HG02970 (cell line): ENCODE results near the gene APOL5.
"Not testable (repeated sequence)": the region's sequence is repeated elsewhere in the genome, so short reads cannot be mapped to it uniquely, and the experiment has no call there.

Experiments
- ATAC-seq: cut with Tn5 transposase; IDR thresholded peaks from one replicate; pipeline ENCODE4 v1.9.1; 2021; ENCODE audit warnings: mild to moderate bottlenecking, moderate library complexity, moderate number of reproducible peaks; ENCODE audit not compliant: unreplicated experiment, low FRiP score

Gene APOL5

DNA sequence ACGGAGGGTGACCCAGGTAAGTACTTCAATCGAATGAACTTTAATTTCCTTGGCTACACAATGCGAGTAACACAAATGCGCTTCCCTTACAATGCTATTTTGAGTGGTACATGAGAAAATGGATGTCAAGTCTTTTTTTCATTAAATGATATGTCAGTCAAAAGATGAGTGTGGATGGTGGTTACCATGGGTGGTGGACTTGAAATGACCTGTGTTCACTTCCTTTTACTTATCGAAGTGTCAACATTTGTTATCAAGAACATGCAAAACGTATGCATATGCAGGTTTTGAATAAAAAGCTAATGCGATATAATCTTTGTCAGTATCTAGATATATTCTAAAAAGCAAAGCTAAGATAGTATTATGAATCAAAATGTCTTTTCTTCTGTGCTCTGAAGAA lies 8.8 kb upstream of the APOL5 start:
- ATAC-seq = no peak

DNA sequence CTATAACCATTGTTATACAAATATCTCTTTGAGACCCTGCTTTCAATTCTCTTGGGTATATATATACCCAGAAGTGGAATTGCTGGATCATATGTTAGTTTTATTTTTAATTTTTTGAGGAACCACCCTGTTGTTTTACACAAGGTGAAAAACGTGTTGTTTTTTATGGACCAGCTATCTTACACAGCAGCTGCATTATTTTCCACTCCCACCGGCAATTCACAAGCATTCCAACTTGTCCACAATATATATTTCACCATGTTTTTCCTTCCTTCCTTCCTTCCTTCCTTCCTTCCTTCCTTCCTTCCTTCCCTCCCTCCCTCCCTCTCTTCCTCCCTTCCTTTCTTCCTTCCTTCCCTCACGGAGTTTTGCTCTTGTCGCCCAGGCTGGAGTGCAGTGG lies 6.3 kb upstream of the APOL5 start:
- no peak for ATAC-seq

DNA sequence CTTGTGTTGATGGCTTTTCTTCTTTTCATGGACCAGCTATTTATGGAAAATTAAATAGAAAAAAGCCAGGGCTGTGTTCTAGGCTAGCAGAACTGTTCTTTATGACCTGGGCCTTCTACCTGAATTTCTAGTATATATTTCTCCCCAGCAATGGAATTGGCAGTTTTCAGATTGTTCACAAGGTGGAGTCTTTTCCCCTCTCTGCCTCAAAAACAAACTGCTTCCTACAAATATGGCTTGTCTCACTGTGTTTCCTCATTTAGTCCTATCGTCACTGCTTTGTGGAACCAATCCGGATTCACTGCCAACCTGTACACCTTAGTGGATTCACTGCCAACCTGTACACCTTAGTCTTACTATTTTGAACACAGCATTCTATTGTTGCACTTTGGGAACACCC lies 5.0 kb upstream of the APOL5 start:
- no peak for ATAC-seq

DNA sequence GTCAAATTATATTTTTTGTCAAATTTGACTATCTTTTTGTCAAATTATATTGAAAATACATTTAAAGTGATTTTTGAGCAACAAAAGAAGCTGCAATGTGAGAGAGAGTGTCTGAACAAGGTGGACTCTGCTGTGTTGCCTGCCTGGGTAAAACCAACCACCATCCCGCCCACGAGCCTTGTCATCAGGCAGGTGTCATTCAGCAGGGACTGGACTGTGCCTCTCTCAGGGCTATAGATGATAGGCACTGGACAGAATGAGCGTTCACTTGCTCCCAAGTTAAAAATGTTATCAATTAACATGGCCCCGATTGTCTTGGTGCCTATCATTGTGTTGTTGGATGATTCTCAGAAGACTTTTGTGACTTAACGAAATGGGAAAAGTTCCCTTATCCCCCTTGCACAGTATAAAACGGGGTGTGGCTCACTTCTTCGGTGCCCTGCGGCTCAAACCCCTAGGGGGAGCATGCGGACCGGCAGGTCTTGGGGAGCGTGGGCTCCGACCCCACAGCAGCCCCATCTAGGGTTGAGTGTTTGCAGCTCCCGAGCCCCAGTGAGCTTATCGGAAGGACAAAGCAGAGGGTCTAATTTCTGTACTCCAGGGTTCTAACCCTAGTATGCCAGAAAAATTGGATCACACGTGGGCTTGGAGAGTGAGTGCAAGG lies 1.7 kb downstream of the APOL5 start:
- ATAC-seq = no peak

DNA sequence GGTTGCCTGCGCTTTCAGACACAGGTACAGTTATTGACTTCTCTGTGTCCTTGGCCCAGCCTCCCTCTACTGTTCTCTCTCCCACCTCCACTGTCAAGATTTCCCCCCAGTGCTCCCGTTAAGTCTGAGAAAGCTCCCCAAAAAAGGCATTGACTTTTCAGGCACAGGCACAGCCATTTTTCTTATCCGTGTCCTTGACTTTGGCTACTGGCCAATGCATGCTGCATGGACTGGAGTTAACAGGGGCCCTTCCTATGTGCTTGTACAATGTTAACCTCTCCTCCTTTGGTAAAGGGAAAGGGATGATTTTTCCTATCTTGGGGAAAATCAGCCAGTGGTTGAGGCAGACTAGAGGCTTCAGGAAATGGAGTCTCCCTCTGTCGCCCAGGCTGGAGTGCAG lies 4.3 kb downstream of the APOL5 start:
- no peak for ATAC-seq

GRCh38 chr22:35725521-35725920 lies 7.8 kb downstream of the APOL5 start:
- no peak for ATAC-seq

DNA sequence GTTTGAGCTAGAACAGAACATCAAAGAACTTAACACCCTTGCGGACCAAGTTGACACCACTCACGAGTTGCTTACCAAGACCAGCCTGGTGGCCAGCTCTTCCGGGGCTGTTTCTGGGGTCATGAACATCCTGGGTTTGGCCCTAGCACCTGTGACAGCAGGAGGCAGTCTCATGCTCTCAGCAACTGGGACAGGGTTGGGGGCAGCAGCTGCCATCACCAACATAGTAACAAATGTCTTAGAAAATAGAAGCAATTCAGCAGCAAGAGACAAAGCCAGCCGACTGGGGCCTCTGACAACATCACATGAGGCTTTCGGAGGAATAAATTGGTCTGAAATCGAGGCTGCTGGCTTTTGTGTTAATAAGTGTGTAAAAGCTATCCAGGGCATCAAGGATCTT lies 8.7 kb downstream of the APOL5 start:
- ATAC-seq = no peak

GRCh38 chr22:35726933-35727332 lies 9.3 kb downstream of the APOL5 start:
- no peak for ATAC-seq

DNA sequence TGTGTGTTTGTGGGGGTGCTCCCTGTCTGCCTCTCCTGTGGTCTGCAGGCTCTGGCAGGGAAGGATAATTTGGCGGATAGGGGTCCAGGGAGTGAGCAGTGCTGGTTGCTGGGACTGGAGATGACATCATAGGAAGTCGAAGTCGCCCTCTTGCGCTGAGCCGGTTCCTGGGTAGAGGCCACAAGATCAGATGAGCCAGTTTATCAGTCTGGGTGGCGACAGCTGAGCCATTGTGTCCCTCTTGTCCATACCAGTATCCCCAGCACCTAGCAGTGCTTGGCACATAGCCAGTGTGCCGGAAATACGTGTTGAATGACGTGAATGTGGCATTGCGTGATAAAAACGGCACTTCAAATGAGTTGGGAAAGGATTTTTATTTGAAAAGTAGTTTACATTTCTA lies 9.8 kb downstream of the APOL5 start:
- ATAC-seq = no peak

- no peak for ATAC-seq
These were observed 11.1 kb downstream of the APOL5 start for GRCh38 chr22:35728639-35729308.

DNA sequence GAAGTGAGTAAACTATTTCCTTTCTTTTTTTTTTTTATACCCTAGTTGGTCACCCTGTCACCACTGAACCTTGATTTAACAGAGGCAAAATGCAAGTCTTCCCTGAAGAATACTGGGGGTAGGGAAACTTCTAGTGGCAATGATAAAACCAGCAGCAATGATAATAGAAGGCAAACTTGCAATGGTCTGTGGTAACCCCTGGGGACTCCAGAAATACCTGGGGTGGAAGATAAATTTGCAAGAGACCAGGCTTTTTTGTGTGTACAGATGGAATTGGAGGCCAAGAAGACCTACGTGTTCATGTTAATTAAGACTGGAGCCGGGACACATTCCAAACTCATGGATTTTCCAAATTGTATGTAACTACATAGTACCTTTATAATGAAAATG lies 11.6 kb downstream of the APOL5 start:
- no peak for ATAC-seq

DNA sequence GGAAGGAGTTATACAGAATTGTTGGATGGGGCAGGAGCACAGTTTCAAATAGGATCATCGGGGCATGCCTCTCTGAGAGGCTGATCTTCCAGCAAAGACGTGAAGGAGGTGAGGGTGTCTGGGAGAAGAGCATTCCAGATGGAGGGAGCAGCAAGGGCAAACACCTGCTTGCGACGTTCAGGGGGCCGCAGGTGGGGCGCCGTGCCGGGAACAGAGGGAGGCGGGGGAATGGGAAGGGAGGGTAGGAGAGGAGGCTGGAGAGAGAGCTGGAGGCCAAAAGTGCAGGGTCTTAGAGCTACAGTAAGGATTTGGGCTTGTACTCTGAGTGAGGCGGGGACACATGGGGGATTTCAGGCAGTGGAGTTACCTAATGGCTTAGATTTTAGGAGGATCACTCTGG lies 13.6 kb downstream of the APOL5 start:
- no peak for ATAC-seq

GRCh38 chr22:35732116-35732515 lies 14.4 kb downstream of the APOL5 start:
- no peak for ATAC-seq

DNA sequence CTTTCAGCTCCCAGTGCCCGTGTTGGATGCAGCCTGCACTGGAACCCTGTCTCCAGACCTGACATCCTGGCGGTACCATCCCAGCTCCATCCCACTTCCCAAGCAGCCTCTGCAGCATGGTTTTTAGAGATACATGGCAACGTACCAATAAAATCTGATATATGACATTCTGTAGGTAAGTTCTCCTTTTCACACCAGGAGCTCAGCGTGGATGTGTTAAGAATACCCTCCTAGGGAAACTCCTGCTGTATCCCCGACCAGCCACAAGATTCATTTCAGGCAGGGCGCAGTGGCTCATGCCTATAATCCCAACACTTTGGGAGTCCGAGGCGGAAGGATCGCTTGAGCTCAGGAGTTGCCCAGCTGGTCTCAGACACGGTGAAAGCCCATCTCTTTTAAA lies 15.4 kb downstream of the APOL5 start:
- ATAC-seq = no peak

- no peak for ATAC-seq
These were observed 16.3 kb downstream of the APOL5 start for GRCh38 chr22:35733791-35734516.

DNA sequence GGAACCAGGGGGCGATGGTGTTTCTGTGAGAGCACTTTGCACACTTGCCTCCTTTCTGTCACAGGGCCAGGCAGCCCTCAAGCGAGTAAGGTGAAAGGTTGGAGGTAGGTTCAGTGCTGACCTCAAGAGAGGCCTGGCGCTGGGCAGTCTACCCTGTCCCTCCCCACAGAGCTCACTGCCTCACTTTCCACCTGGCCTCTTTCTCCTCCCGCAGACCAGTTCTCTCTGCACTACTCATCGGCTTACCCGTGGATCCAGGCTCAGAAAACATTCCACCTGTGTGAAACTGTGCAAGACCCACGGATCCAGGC lies 16.8 kb downstream of the APOL5 start:
- ATAC-seq = no peak

- no peak for ATAC-seq
These were observed 17.9 kb downstream of the APOL5 start for GRCh38 chr22:35735542-35735941.

- ATAC-seq = no peak
These were observed 18.5 kb downstream of the APOL5 start for GRCh38 chr22:35736166-35736565.

DNA sequence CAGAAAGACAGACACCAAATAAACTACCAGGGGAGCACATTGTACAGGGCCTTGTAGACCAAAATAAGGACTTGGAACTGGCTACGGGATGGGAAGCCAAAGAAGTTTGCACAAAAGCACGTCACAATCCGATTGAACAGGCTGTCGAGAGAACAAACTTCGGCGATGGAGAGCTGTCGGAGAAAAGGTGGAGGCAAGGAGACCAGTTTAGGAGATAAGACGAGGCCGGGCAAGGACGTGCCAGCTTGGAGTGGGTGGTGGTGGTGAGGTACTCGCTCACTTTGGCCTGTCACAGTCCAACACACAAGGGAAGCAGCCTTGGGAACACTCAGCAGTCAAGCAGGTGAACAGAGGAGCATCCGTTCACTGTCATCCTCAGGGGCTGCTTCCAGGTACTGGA lies 19.0 kb downstream of the APOL5 start:
- ATAC-seq = no peak

DNA sequence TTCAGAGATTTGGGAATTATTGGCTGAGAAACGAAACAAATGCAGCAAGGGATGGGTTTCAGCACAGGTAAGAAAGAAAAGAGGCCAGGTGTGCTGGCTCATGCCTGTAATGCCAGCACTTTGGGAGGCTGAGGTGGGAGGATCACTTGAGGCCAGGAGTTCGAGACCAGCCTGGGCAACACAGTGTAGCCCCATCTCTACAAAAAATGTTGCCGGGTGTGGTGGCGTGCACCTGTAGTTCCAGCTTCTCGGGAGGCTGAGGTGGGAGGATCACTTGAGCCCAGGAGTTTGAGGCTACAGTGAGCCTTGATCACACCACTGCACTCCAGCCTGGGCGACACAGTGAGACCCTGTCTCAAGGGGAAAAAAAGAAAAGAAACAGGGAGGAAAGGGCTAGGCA lies 20.2 kb downstream of the APOL5 start:
- not testable (repeated sequence) for ATAC-seq

- no peak for ATAC-seq
These were observed 21.6 kb downstream of the APOL5 start for GRCh38 chr22:35739076-35739930.
